PFSK-1 (cell line): Measurements from ENCODE around the gene LCP2.

Source experiments
- FOXP2 ChIP-seq: optimal IDR thresholded peaks from 2 replicates; pipeline ENCODE3; 2011; ENCODE audit warnings: borderline replicate concordance, control low read depth, inconsistent platforms; ENCODE audit not compliant: insufficient read depth; ENCODE audit errors: extremely low read length, extremely low read depth
- POLR2AphosphoS5 ChIP-seq: IDR thresholded peaks from 2 replicates; pipeline ENCODE4 v1.6.1; 2012; ENCODE audit warnings: low read depth, mild to moderate bottlenecking, control low read depth, low read length, moderate library complexity
- REST ChIP-seq, 2 experiments: IDR thresholded peaks; 2 replicates each; pipeline versions ENCODE4 v1.6.1 to v1.8.0; 2011 to 2012; ENCODE audit warnings: low read depth in 2 of 2, low read length in 2 of 2, control low read depth in 1 of 2, inconsistent platforms in 1 of 2, mild to moderate bottlenecking in 1 of 2, moderate library complexity in 1 of 2; ENCODE audit not compliant: insufficient read depth in 1 of 2
- SIN3A ChIP-seq: IDR thresholded peaks from 2 replicates; pipeline ENCODE4 v1.6.1; 2012; ENCODE audit warnings: mild to moderate bottlenecking, low read length, moderate library complexity, borderline replicate concordance; ENCODE audit not compliant: insufficient read depth
- TAF1 ChIP-seq: IDR thresholded peaks from 2 replicates; pipeline ENCODE4 v1.6.1; 2012; ENCODE audit warnings: low read length, control low read depth, borderline replicate concordance; ENCODE audit not compliant: insufficient read depth

Gene LCP2

GRCh38 chr5:170218726-170219125 is 78.9 kb downstream of the LCP2 start:
- TF ChIP-seq FOXP2: no peak
- no peak for TF ChIP-seq POLR2AphosphoS5
- no peak for TF ChIP-seq TAF1
- TF ChIP-seq SIN3A: no peak
- TF ChIP-seq REST (IDR thresholded peaks at IDR 0.05; ENCODE audit: insufficient read depth in 1 of 2, low read depth in 2 of 2, low read length in 2 of 2): no peak

GRCh38 chr5:170217831-170218230 is 79.7 kb downstream of the LCP2 start:
- no peak for TF ChIP-seq SIN3A
- TF ChIP-seq TAF1: no peak
- no peak for TF ChIP-seq REST (IDR thresholded peaks at IDR 0.05; ENCODE audit: insufficient read depth in 1 of 2, low read depth in 2 of 2, low read length in 2 of 2)
- no peak for TF ChIP-seq FOXP2
- no peak for TF ChIP-seq POLR2AphosphoS5

GRCh38 chr5:170216257-170216864 is 81.2 kb downstream of the LCP2 start:
- TF ChIP-seq TAF1: no peak
- no peak for TF ChIP-seq POLR2AphosphoS5

- TF ChIP-seq POLR2AphosphoS5: no peak
- no peak for TF ChIP-seq TAF1
- no peak for TF ChIP-seq SIN3A
- no peak for TF ChIP-seq FOXP2
- no peak for TF ChIP-seq REST (IDR thresholded peaks at IDR 0.05; ENCODE audit: insufficient read depth in 1 of 2, low read depth in 2 of 2, low read length in 2 of 2)
Measured at GRCh38 chr5:170211575-170212334, 85.8 kb downstream of the LCP2 start.

- TF ChIP-seq REST (IDR thresholded peaks at IDR 0.05; ENCODE audit: insufficient read depth in 1 of 2, low read depth in 2 of 2, low read length in 2 of 2) (no peak), POLR2AphosphoS5 (no peak), TAF1 (no peak), FOXP2 (no peak), SIN3A (no peak)
Measured at GRCh38 chr5:170206958-170207357, 90.6 kb downstream of the LCP2 start.
